Tibial nerve (tissue), 4 donors: ENCODE results near the gene TMCC1. TPM values are rescaled to one million over a fixed set of nuclear protein-coding genes. Genes with fewer than 3 reads are reported as not detected.
A peak's percentile ranks its signal among the peaks of the same experiment; 100 is the strongest.

ENCODE experiments used
- DNase-seq, 2 donors: peaks; one replicate each; pipeline ENCODE4 v3.0.0-alpha.2; 2019; ENCODE audit warnings: low spot score in 2 of 2
- H3K27ac ChIP-seq, 4 donors: fragments of 200-600 bp; sonication (generic) in 3 of 4; one replicate each; pipeline ENCODE4 v1.5.1; 2017 to 2019; ENCODE audit warnings: mild to moderate bottlenecking in 1 of 4
- H3K27me3 ChIP-seq, 2 donors: fragments of 200-600 bp; sonication (generic) in 1 of 2; one replicate each; pipeline versions ENCODE4 v1.5.1 to v1.6.0; 2017 to 2019
- H3K36me3 ChIP-seq, 3 donors: fragments of 200-600 bp; sonication (generic); one replicate each; pipeline ENCODE4 v1.5.1; 2018 to 2019
- H3K4me1 ChIP-seq, 4 donors: fragments of 200-600 bp; sonication (generic) in 3 of 4; one replicate each; pipeline ENCODE4 v1.5.1; 2017 to 2019
- H3K4me3 ChIP-seq, 4 donors: fragments of 200-600 bp; sonication (generic) in 3 of 4; one replicate each; pipeline ENCODE4 v1.5.1; 2017 to 2019; ENCODE audit warnings: mild to moderate bottlenecking in 1 of 4, moderate library complexity in 1 of 4
- H3K9me3 ChIP-seq, 4 donors: fragments of 200-600 bp; sonication (generic) in 3 of 4; one replicate each; pipeline ENCODE4 v1.5.1; 2017 to 2019
- EP300 ChIP-seq, 2 donors: sonication (generic); formaldehyde crosslinking; IDR thresholded peaks; one replicate each; pipeline ENCODE4 v1.6.1; 2017; ENCODE audit warnings: antibody characterized with exemption in 2 of 2, mild to moderate bottlenecking in 1 of 2
- POLR2A ChIP-seq, 2 donors: fragments of 450-650 bp; IDR thresholded peaks; one replicate each; pipeline ENCODE4 v1.6.1; 2017; ENCODE audit warnings: antibody characterized with exemption in 2 of 2, mild to moderate bottlenecking in 2 of 2, moderate library complexity in 2 of 2
- WGBS, 2 donors: methylation state at CpG; one replicate each; pipeline ENCODE4 v1.1.5; 2018; 5-methylcytosine and 5-hydroxymethylcytosine counted together
- total RNA-seq, 4 donors: library from RNA; depleted of rRNA; stranded (reverse); fragments of >200 nt; gene quantifications; one replicate each; pipeline ENCODE4 v1.1.0, GENCODE V29; 2016
- TF ChIP-seq, protein P1 (sequence below), 5 experiments: fragments of 200-600 bp in 3 of 5; fragments of 450-650 bp in 2 of 5; sonication (generic) in 3 of 5; IDR thresholded peaks; one replicate each; pipeline ENCODE4 v1.5.1; 2016 to 2019; ENCODE audit warnings: antibody characterized with exemption in 5 of 5, mild to moderate bottlenecking in 3 of 5, moderate library complexity in 2 of 5

The TMCC1 gene
- total RNA-seq, 4 donors from 2014 or later: 19.9 to 27.9 (median 23.1) TPM

DNA sequence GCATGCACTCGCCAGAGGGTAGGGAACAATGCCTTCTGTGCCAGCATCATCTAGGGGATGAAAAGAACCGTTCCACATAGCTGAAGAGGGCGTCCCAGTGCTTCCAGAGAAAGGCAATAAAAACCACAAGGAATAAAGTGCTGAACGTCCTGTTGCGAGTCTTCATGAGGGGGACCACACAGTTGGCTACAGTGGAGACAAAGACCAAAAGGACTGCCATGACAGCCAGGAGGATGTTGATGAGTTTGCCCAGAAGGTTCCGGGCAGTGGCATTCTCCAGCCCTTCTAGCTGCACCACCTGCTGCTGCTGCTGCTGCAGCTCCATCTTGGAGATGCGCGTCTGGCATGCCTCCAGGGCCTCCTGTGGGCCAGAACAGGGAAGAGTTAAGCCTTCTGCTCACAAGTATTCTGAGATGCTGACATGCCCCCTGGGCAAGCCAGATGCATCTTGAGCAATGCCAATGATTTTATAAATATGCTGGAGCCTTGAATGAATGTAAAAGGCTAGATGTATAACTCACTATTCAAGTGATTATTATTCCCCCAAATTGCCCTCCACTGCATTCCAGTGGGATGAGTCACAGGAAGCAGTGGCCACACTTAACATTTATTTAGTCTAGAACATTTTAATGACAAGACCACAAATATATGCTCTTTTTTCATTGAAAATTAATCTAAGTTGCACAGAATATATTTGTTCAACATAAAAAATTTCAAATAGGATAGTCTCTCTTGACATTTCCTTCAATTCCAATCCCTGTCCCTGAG, 241.9 kb downstream of the TMCC1 start:
- WGBS, 2 donors: 47 to 49% methylated on average over 8 of the region's 8 CpGs
- no peak overlapping the region for H3K4me3 ChIP-seq
- peaks cover 0 to 32% (median 5%) of the 10 kb centered on the region in 4 donors for H3K4me1 ChIP-seq
- no peak for DNase-seq
- no peaks in the 10 kb centered on the region for H3K9me3 ChIP-seq
- no peak for TF ChIP-seq EP300 (IDR thresholded peaks at IDR 0.05)
- TF ChIP-seq POLR2A (IDR thresholded peaks at IDR 0.05): no peak
- TF ChIP-seq, protein P1, sequence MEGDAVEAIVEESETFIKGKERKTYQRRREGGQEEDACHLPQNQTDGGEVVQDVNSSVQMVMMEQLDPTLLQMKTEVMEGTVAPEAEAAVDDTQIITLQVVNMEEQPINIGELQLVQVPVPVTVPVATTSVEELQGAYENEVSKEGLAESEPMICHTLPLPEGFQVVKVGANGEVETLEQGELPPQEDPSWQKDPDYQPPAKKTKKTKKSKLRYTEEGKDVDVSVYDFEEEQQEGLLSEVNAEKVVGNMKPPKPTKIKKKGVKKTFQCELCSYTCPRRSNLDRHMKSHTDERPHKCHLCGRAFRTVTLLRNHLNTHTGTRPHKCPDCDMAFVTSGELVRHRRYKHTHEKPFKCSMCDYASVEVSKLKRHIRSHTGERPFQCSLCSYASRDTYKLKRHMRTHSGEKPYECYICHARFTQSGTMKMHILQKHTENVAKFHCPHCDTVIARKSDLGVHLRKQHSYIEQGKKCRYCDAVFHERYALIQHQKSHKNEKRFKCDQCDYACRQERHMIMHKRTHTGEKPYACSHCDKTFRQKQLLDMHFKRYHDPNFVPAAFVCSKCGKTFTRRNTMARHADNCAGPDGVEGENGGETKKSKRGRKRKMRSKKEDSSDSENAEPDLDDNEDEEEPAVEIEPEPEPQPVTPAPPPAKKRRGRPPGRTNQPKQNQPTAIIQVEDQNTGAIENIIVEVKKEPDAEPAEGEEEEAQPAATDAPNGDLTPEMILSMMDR (IDR thresholded peaks at IDR 0.05): peak in 1 of 5 experiments; percentile 4
- no peaks in the 10 kb centered on the region for H3K27me3 ChIP-seq
- H3K27ac ChIP-seq: peak overlapping the region in 1 of 4 donors; percentile 23
- no peaks in the 10 kb centered on the region for H3K36me3 ChIP-seq

DNA sequence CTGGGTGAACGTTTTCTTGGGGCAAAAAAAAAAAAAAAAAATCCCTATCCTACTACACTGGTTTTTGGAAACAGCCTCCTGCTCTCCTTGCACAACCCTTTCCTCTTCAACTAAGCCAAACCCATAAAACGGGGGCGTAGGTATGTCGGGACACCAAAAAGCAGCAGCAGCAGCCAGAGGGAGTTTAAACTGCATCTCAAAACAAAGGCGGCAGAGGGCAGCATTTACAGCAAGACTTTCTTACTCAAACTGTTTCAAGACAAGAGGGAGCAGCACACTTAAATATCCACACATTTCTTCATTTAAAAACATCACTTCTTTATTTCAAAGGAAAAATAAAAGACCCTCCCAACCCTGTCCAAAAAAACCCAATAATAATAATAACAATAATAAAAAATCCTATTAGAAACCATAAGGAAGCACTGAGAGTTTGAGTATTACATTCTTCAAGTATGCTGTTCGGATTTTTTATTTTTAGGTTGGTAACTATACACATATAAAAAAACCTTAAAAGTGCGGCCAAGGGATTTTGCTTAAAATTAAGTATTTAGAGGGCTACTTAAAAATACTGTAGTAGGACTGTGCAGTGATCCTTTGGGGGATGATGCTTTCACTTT, 243.1 kb downstream of the TMCC1 start:
- no peak for TF ChIP-seq POLR2A (IDR thresholded peaks at IDR 0.05)
- TF ChIP-seq, protein P1 (IDR thresholded peaks at IDR 0.05): peak; percentile 57 to 80 (median 70)
- peak in 1 of 2 donors; percentile 22 for TF ChIP-seq EP300 (IDR thresholded peaks at IDR 0.05)
- Histone ChIP-seq H3K27ac (no peak overlapping the region), H3K4me1 (peaks cover 0 to 29% (median 5%) of the 10 kb centered on the region in 4 donors), H3K4me3 (no peak overlapping the region), H3K9me3 (no peaks in the 10 kb centered on the region), H3K36me3 (no peaks in the 10 kb centered on the region), H3K27me3 (no peaks in the 10 kb centered on the region)
- DNase-seq: peak; percentile 60 to 90
- WGBS, 2 donors: 24% methylated on average over 7 of the region's 7 CpGs

DNA sequence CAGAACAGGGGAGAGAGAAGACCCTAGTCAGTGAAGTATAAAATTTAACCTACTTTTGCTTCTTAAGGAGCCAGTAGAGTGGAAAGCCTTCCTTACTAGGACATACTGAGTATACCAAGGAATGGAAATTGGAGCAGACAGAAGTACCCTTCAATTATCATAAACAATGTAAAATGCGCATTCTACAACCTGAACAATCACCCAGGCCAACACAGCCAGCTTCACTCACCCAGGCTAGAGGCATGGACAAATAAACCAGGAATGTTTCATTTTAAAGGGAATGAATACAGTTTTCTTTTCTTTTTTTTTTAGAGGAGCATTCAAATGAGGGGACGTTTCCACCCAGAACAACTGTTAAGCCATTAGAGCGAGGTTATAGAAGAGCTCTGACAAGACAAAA, 245.1 kb downstream of the TMCC1 start:
- H3K4me3 ChIP-seq: no peak overlapping the region
- H3K9me3 ChIP-seq: no peaks in the 10 kb centered on the region
- no peak for DNase-seq
- TF ChIP-seq EP300 (IDR thresholded peaks at IDR 0.05): no peak
- TF ChIP-seq, protein P1 (IDR thresholded peaks at IDR 0.05): no peak
- no peak for TF ChIP-seq POLR2A (IDR thresholded peaks at IDR 0.05)
- H3K4me1 ChIP-seq: peaks cover 0 to 29% (median 5%) of the 10 kb centered on the region in 4 donors
- WGBS, 2 donors: 76 to 77% methylated on average over 3 of the region's 3 CpGs
- no peak overlapping the region for H3K27ac ChIP-seq
- H3K27me3 ChIP-seq: no peaks in the 10 kb centered on the region
- no peaks in the 10 kb centered on the region for H3K36me3 ChIP-seq

DNA sequence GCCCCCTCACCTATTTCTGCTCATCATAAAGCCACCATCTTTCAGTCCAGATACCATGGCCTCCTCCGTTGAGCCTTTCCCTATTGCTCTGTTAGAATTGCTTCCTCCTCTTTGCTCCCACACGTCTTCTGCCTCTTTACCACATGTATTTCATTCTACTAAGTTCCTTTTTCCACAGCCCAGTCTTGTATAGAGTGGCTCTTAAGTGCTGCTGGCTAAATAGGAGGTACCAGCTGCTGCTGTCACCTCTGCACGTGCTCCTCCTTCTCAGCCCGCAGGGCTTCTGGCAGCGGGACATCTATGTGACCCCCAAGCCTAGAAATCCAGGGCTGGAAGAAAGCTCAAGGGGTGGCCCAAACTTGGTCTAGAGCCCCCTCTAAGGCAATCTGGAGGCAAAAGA, 248.2 kb downstream of the TMCC1 start:
- DNase-seq: no peak

More for the DNA sequence above, 248.2 kb downstream of the TMCC1 start:
- Histone ChIP-seq H3K27me3 (no peaks in the 10 kb centered on the region), H3K9me3 (no peaks in the 10 kb centered on the region), H3K36me3 (no peaks in the 10 kb centered on the region), H3K4me3 (no peak overlapping the region), H3K4me1 (peaks cover 0 to 7% (median 0%) of the 10 kb centered on the region in 4 donors), H3K27ac (no peak overlapping the region)
- TF ChIP-seq, protein P1 (IDR thresholded peaks at IDR 0.05): no peak
- no peak for TF ChIP-seq EP300 (IDR thresholded peaks at IDR 0.05)
- TF ChIP-seq POLR2A (IDR thresholded peaks at IDR 0.05): no peak
- 66% methylated on average over 5 of the region's 5 CpGs for WGBS, 2 donors
